Measurements from ENCODE around the gene CDC25B.
"Not testable (repeated sequence)": the region's sequence is repeated elsewhere in the genome, so short reads cannot be mapped to it uniquely, and the experiment has no call there.

CDC25B gene

GRCh38 chr20:3823881-3824280 is 27.8 kb downstream of the CDC25B start:
- H3K27me3 ChIP-seq (ENCODE audit: control insufficient read depth in 5 of 5, insufficient read depth in 4 of 5, low read length in 5 of 5) = no peaks in the 10 kb centered on the region
- no peak overlapping the region for H3K9ac ChIP-seq (ENCODE audit: low read length in 5 of 5)
- peaks cover 4 to 59% (median 45%) of the 10 kb centered on the region in 5 donors for H3K36me3 ChIP-seq (ENCODE audit: control insufficient read depth in 5 of 5, insufficient read depth in 5 of 5, low read length in 5 of 5)
- H3K27ac ChIP-seq (ENCODE audit: low read depth, low read length) = no peak overlapping the region
- peaks cover 0 to 19% (median 18%) of the 10 kb centered on the region in 5 donors for H3K4me1 ChIP-seq (ENCODE audit: control insufficient read depth in 5 of 5, insufficient read depth in 5 of 5, low read length in 5 of 5)
- no peaks in the 10 kb centered on the region for H3K9me3 ChIP-seq (ENCODE audit: control insufficient read depth in 5 of 5, low read length in 5 of 5)
- H3K4me3 ChIP-seq (ENCODE audit: low read depth in 1 of 5, low read length in 5 of 5) = no peak overlapping the region

DNA sequence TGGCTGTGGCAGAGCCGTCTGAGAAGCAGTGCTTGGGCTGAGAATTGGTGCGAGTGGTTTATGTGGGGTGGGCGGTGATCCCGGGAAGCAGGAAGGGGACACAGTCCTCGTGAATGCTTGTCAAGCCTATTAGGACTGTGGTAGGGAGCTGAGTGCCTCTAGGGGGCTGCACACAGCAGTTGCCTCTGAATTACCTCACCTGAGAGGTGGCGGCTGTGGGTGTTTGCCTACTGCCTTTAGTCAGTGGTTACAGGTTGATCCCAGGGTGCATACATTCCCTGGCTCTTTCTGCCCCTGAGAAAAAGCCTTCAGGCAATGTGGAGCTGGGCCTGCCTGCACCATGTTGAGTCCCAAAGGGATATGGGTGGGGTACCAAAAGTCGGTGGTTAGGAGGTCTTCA is 29.4 kb downstream of the CDC25B start:
- H3K27ac ChIP-seq (ENCODE audit: low read depth, low read length) = no peak overlapping the region
- no peaks in the 10 kb centered on the region for H3K9me3 ChIP-seq (ENCODE audit: control insufficient read depth in 5 of 5, low read length in 5 of 5)
- H3K4me1 ChIP-seq (ENCODE audit: control insufficient read depth in 5 of 5, insufficient read depth in 5 of 5, low read length in 5 of 5) = peaks cover 0 to 10% (median 9%) of the 10 kb centered on the region in 5 donors
- no peak overlapping the region for H3K9ac ChIP-seq (ENCODE audit: low read length in 5 of 5)
- peaks cover 4 to 59% (median 45%) of the 10 kb centered on the region in 5 donors for H3K36me3 ChIP-seq (ENCODE audit: control insufficient read depth in 5 of 5, insufficient read depth in 5 of 5, low read length in 5 of 5)
- no peaks in the 10 kb centered on the region for H3K27me3 ChIP-seq (ENCODE audit: control insufficient read depth in 5 of 5, insufficient read depth in 4 of 5, low read length in 5 of 5)
- H3K4me3 ChIP-seq (ENCODE audit: low read depth in 1 of 5, low read length in 5 of 5) = no peak overlapping the region

GRCh38 chr20:3826420-3826819 is 30.3 kb downstream of the CDC25B start:
- H3K9ac ChIP-seq (ENCODE audit: low read length in 5 of 5) = no peak overlapping the region
- H3K27ac ChIP-seq (ENCODE audit: low read depth, low read length) = no peak overlapping the region
- no peaks in the 10 kb centered on the region for H3K9me3 ChIP-seq (ENCODE audit: control insufficient read depth in 5 of 5, low read length in 5 of 5)
- H3K4me3 ChIP-seq (ENCODE audit: low read depth in 1 of 5, low read length in 5 of 5) = no peak overlapping the region
- H3K36me3 ChIP-seq (ENCODE audit: control insufficient read depth in 5 of 5, insufficient read depth in 5 of 5, low read length in 5 of 5) = peaks cover 4 to 59% (median 45%) of the 10 kb centered on the region in 5 donors
- H3K4me1 ChIP-seq (ENCODE audit: control insufficient read depth in 5 of 5, insufficient read depth in 5 of 5, low read length in 5 of 5) = peaks cover 0 to 4% (median 3%) of the 10 kb centered on the region in 5 donors
- no peaks in the 10 kb centered on the region for H3K27me3 ChIP-seq (ENCODE audit: control insufficient read depth in 5 of 5, insufficient read depth in 4 of 5, low read length in 5 of 5)

- no peaks in the 10 kb centered on the region for H3K9me3 ChIP-seq (ENCODE audit: control insufficient read depth in 5 of 5, low read length in 5 of 5)
- no peaks in the 10 kb centered on the region for H3K27me3 ChIP-seq (ENCODE audit: control insufficient read depth in 5 of 5, insufficient read depth in 4 of 5, low read length in 5 of 5)
- no peak overlapping the region for H3K9ac ChIP-seq (ENCODE audit: low read length in 5 of 5)
- H3K27ac ChIP-seq (ENCODE audit: low read depth, low read length) = no peak overlapping the region
- no peak overlapping the region for H3K4me3 ChIP-seq (ENCODE audit: low read depth in 1 of 5, low read length in 5 of 5)
- peaks cover 0 to 39% (median 30%) of the 10 kb centered on the region in 5 donors for H3K36me3 ChIP-seq (ENCODE audit: control insufficient read depth in 5 of 5, insufficient read depth in 5 of 5, low read length in 5 of 5)
- H3K4me1 ChIP-seq (ENCODE audit: control insufficient read depth in 5 of 5, insufficient read depth in 5 of 5, low read length in 5 of 5) = no peaks in the 10 kb centered on the region
These were observed 32.7 kb downstream of the CDC25B start for GRCh38 chr20:3828798-3829197.

GRCh38 chr20:3829891-3830290 is 33.8 kb downstream of the CDC25B start:
- not testable (repeated sequence) for H3K4me3 ChIP-seq (ENCODE audit: low read depth in 1 of 5, low read length in 5 of 5); H3K9ac ChIP-seq (ENCODE audit: low read length in 5 of 5); H3K27ac ChIP-seq (ENCODE audit: low read depth, low read length); H3K27me3 ChIP-seq (ENCODE audit: control insufficient read depth in 5 of 5, insufficient read depth in 4 of 5, low read length in 5 of 5); H3K4me1 ChIP-seq (ENCODE audit: control insufficient read depth in 5 of 5, insufficient read depth in 5 of 5, low read length in 5 of 5); H3K9me3 ChIP-seq (ENCODE audit: control insufficient read depth in 5 of 5, low read length in 5 of 5)
- peaks cover 0 to 28% (median 21%) of the 10 kb centered on the region in 5 donors for H3K36me3 ChIP-seq (ENCODE audit: control insufficient read depth in 5 of 5, insufficient read depth in 5 of 5, low read length in 5 of 5)

DNA sequence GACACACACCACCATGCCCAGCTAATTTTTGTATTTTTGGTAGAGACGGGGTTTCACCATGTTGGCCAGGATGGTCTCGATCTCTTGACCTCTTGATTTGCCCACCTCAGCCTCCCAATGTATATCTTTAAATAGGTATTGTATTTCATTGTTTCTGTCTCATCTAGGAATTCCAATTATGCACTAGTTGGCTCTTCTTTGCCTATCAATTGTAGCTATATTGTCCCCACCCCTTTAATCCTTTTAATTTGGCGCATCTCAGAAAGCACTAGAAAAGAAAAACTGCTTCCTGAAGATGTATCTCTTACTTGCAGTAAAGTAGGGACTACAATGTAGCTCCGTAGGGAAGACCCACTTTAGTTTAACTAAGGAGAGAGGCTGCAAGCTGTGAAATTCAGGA is 40.0 kb downstream of the CDC25B start:
- no peak overlapping the region for H3K4me3 ChIP-seq (ENCODE audit: low read depth in 1 of 5, low read length in 5 of 5)
- no peak overlapping the region for H3K9ac ChIP-seq (ENCODE audit: low read length in 5 of 5)
- no peaks in the 10 kb centered on the region for H3K4me1 ChIP-seq (ENCODE audit: control insufficient read depth in 5 of 5, insufficient read depth in 5 of 5, low read length in 5 of 5)
- no peaks in the 10 kb centered on the region for H3K9me3 ChIP-seq (ENCODE audit: control insufficient read depth in 5 of 5, low read length in 5 of 5)
- no peak overlapping the region for H3K27ac ChIP-seq (ENCODE audit: low read depth, low read length)
- H3K36me3 ChIP-seq (ENCODE audit: control insufficient read depth in 5 of 5, insufficient read depth in 5 of 5, low read length in 5 of 5) = peaks cover 0 to 4% (median 0%) of the 10 kb centered on the region in 5 donors
- no peaks in the 10 kb centered on the region for H3K27me3 ChIP-seq (ENCODE audit: control insufficient read depth in 5 of 5, insufficient read depth in 4 of 5, low read length in 5 of 5)

DNA sequence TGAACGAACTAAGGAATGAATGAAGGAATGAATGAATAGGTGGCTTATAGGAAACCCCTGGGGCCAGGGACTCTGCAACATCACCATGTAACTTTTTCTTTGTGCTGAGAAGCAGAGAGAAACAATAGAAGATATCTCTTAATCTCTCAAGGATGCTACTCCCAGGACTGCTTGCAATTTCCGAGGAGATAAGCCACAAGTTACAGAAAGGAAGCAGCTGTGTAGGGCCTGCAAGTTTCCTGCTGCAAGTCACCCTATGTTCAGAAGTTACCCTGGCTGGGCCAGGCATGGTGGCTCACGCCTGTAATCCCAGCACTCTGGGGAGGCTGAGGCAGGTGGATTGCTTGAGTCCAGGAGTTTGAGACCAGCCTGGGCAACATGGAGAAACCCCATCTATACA is 43.2 kb downstream of the CDC25B start:
- no peak overlapping the region for H3K27ac ChIP-seq (ENCODE audit: low read depth, low read length)
- no peak overlapping the region for H3K9ac ChIP-seq (ENCODE audit: low read length in 5 of 5)
- peaks cover 0 to 4% (median 0%) of the 10 kb centered on the region in 5 donors for H3K36me3 ChIP-seq (ENCODE audit: control insufficient read depth in 5 of 5, insufficient read depth in 5 of 5, low read length in 5 of 5)
- H3K27me3 ChIP-seq (ENCODE audit: control insufficient read depth in 5 of 5, insufficient read depth in 4 of 5, low read length in 5 of 5) = no peaks in the 10 kb centered on the region
- no peak overlapping the region for H3K4me3 ChIP-seq (ENCODE audit: low read depth in 1 of 5, low read length in 5 of 5)
- H3K9me3 ChIP-seq (ENCODE audit: control insufficient read depth in 5 of 5, low read length in 5 of 5) = no peaks in the 10 kb centered on the region
- H3K4me1 ChIP-seq (ENCODE audit: control insufficient read depth in 5 of 5, insufficient read depth in 5 of 5, low read length in 5 of 5) = no peaks in the 10 kb centered on the region

DNA sequence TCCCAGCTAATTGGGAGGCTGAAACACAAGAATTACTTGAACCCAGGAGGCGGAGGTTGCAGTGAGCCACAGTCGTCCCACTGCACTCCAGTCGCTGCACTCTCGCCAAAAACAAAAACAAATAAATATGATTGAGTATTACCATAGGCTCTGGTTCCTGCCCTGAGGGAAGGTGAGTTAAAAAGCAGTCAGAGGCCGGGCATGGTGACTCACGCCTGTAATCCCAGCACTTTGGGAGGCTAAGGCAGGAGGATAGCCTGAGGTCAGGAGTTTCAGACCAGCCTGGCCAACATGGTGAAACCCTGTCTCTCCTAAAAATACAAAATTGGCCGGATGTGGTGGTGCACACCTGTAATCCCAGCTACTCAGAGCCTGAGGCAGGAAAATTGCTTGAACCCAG is 44.1 kb downstream of the CDC25B start:
- not testable (repeated sequence) for H3K4me3 ChIP-seq (ENCODE audit: low read depth in 1 of 5, low read length in 5 of 5); H3K27me3 ChIP-seq (ENCODE audit: control insufficient read depth in 5 of 5, insufficient read depth in 4 of 5, low read length in 5 of 5); H3K27ac ChIP-seq (ENCODE audit: low read depth, low read length); H3K36me3 ChIP-seq (ENCODE audit: control insufficient read depth in 5 of 5, insufficient read depth in 5 of 5, low read length in 5 of 5); H3K9ac ChIP-seq (ENCODE audit: low read length in 5 of 5); H3K9me3 ChIP-seq (ENCODE audit: control insufficient read depth in 5 of 5, low read length in 5 of 5); H3K4me1 ChIP-seq (ENCODE audit: control insufficient read depth in 5 of 5, insufficient read depth in 5 of 5, low read length in 5 of 5)

GRCh38 chr20:3842348-3842930 is 46.3 kb downstream of the CDC25B start:
- Histone ChIP-seq H3K27ac (ENCODE audit: low read depth, low read length) (no peak overlapping the region), H3K27me3 (ENCODE audit: control insufficient read depth in 5 of 5, insufficient read depth in 4 of 5, low read length in 5 of 5) (no peaks in the 10 kb centered on the region)

GRCh38 chr20:3843490-3843889 is 47.4 kb downstream of the CDC25B start:
- peaks cover 3 to 24% (median 17%) of the 10 kb centered on the region in 5 donors for H3K4me1 ChIP-seq (ENCODE audit: control insufficient read depth in 5 of 5, insufficient read depth in 5 of 5, low read length in 5 of 5)
- no peaks in the 10 kb centered on the region for H3K27me3 ChIP-seq (ENCODE audit: control insufficient read depth in 5 of 5, insufficient read depth in 4 of 5, low read length in 5 of 5)

More at GRCh38 chr20:3842348-3842930, 46.3 kb downstream of the CDC25B start:
- Histone ChIP-seq H3K9me3 (ENCODE audit: control insufficient read depth in 5 of 5, low read length in 5 of 5) (no peaks in the 10 kb centered on the region), H3K4me3 (ENCODE audit: low read depth in 1 of 5, low read length in 5 of 5) (no peak overlapping the region), H3K4me1 (ENCODE audit: control insufficient read depth in 5 of 5, insufficient read depth in 5 of 5, low read length in 5 of 5) (peaks cover under 1 to 15% (median 12%) of the 10 kb centered on the region in 5 donors), H3K36me3 (ENCODE audit: control insufficient read depth in 5 of 5, insufficient read depth in 5 of 5, low read length in 5 of 5) (no peaks in the 10 kb centered on the region), H3K9ac (ENCODE audit: low read length in 5 of 5) (no peak overlapping the region)

More at GRCh38 chr20:3843490-3843889, 47.4 kb downstream of the CDC25B start:
- no peak overlapping the region for H3K9ac ChIP-seq (ENCODE audit: low read length in 5 of 5)
- peaks cover 0 to 2% (median 0%) of the 10 kb centered on the region in 5 donors for H3K36me3 ChIP-seq (ENCODE audit: control insufficient read depth in 5 of 5, insufficient read depth in 5 of 5, low read length in 5 of 5)
- H3K4me3 ChIP-seq (ENCODE audit: low read depth in 1 of 5, low read length in 5 of 5) = no peak overlapping the region
- no peaks in the 10 kb centered on the region for H3K9me3 ChIP-seq (ENCODE audit: control insufficient read depth in 5 of 5, low read length in 5 of 5)
- no peak overlapping the region for H3K27ac ChIP-seq (ENCODE audit: low read depth, low read length)
